Ramos (cell line): Measurements from ENCODE around the gene CTLA4.
"Not testable (repeated sequence)": the region's sequence is repeated elsewhere in the genome, so short reads cannot be mapped to it uniquely, and the experiment has no call there.

Source experiments
- in situ Hi-C: fragments of 300-500 bp; cut with MboI; formaldehyde crosslinking; loops from one replicate; pipeline ENCODE4 v1.14.3; 2022; ENCODE audit warnings: low sequenced_read_pairs; ENCODE audit not compliant: unreplicated experiment

Gene CTLA4

GRCh38 chr2:203853722-203854121 lies 13.8 kb upstream of the CTLA4 start:
- in situ Hi-C loops = no loop called here

- in situ Hi-C loops = no loop called here
These were observed 12.3 kb upstream of the CTLA4 start for GRCh38 chr2:203855274-203855673.

GRCh38 chr2:203857656-203858055 lies 9.9 kb upstream of the CTLA4 start:
- in situ Hi-C loops = no loop called here

GRCh38 chr2:203858176-203858575 lies 9.4 kb upstream of the CTLA4 start:
- in situ Hi-C loops = no loop called here

GRCh38 chr2:203859030-203859789 lies 8.4 kb upstream of the CTLA4 start:
- in situ Hi-C loops = no loop called here

GRCh38 chr2:203861197-203861596 lies 6.4 kb upstream of the CTLA4 start:
- in situ Hi-C loops = no loop called here

- in situ Hi-C loops = no loop called here
These were observed 6.0 kb upstream of the CTLA4 start for GRCh38 chr2:203861607-203862006.

GRCh38 chr2:203869223-203870042 lies 1.9 kb downstream of the CTLA4 start:
- in situ Hi-C loops = no loop called here

- in situ Hi-C loops = no loop called here
These were observed 2.9 kb downstream of the CTLA4 start for GRCh38 chr2:203870481-203870880.

GRCh38 chr2:203870941-203871340 lies 3.4 kb downstream of the CTLA4 start:
- in situ Hi-C loops = no loop called here

GRCh38 chr2:203871371-203871983 lies 3.9 kb downstream of the CTLA4 start:
- in situ Hi-C loops = no loop called here

- in situ Hi-C loops = no loop called here
These were observed 5.9 kb downstream of the CTLA4 start for GRCh38 chr2:203873461-203873860.

GRCh38 chr2:203873921-203874631 lies 6.5 kb downstream of the CTLA4 start:
- in situ Hi-C loops = no loop called here

GRCh38 chr2:203875471-203875870 lies 7.9 kb downstream of the CTLA4 start:
- in situ Hi-C loops = no loop called here

- in situ Hi-C loops = no loop called here
These were observed 8.8 kb downstream of the CTLA4 start for GRCh38 chr2:203876328-203876727.

- in situ Hi-C loops = no loop called here
These were observed 10.5 kb downstream of the CTLA4 start for GRCh38 chr2:203878063-203878462.

GRCh38 chr2:203880557-203881125 lies 13.1 kb downstream of the CTLA4 start:
- in situ Hi-C loops = no loop called here

GRCh38 chr2:203881185-203881584 lies 13.6 kb downstream of the CTLA4 start:
- in situ Hi-C loops = not testable (repeated sequence)

GRCh38 chr2:203882551-203882950 lies 15.0 kb downstream of the CTLA4 start:
- in situ Hi-C loops = no loop called here

- in situ Hi-C loops = no loop called here
These were observed 19.1 kb downstream of the CTLA4 start for GRCh38 chr2:203886661-203887151.
